ENCODE results near the gene CD2BP2.

CD2BP2 gene

DNA sequence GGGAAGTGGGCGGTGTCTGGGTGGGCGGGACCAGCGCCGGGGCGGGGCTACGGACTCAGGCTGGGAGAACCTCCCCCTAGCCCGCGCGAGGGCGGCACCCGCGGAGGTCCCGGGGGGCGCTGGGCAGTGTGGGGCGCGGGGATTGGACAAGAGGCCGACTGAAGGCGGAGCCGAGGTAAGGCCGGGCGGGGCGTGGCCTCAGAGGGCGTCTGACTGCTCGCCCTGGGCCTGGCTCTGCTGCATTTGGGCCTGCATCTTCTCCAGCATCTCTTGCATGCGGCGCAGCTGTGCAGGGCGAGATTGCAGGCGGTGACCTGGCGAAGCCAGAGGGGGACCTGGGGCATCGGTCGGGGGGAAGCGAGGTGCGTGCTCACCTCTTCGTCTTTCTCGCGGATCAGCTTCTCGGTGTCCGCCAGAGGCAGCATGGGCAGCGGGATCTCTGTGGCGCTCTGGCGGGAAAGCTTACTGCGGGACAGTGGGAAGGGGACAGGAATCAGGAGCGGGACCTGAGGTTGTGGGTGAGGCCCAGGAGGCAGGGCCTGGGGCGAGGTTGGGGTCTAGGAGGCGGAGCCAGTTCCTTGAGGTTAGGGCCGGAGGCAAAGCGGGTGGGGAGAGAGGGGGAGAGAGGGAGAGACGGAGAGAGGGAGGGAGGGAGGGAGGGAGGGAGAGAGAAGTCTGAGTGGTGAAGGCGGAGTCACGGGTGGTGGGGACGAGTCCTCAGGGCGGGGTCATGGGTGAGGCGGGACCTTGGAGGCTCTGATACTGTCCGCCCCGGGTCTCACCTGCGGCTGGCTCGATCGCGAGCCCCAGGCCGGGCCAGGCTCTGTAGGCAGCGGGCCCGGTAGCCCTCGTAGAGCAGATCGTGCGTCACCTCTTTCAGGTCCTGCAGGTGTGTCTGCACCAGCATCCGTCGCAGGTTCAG lies 23.4 kb upstream of the CD2BP2 start:
- DNase-seq (ENCODE audit: low spot score): peak; percentile 92

DNA sequence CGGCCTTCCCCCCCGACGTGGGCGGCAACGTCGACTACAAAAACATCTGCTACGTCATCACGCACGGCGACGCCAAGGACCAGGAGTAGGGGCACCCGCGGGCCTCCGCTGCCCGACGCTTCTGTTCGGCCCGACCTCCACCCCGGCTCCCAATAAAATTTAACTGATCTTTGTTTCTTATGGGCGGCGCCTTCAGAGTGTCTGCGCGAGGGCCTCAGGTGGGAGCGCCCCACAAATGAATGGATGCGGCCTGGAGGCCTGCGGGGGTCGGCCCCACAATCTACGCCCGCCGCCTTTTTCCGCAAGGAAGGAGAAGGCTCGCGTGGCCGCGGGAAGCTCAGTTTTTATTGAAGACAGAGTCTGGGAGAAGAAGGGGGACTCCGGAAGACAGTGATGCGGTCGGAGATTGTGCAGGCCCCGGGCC lies 22.7 kb upstream of the CD2BP2 start:
- DNase-seq (ENCODE audit: low spot score): no peak

- DNase-seq (ENCODE audit: low spot score): no peak
Observed at GRCh38 chr16:30377050-30377811, 22.1 kb upstream of the CD2BP2 start.

GRCh38 chr16:30376461-30376902 lies 21.4 kb upstream of the CD2BP2 start:
- DNase-seq (ENCODE audit: low spot score): no peak

- DNase-seq (ENCODE audit: low spot score): no peak
Observed at GRCh38 chr16:30375864-30376263, 20.8 kb upstream of the CD2BP2 start.

GRCh38 chr16:30374538-30374937 lies 19.4 kb upstream of the CD2BP2 start, which contains the start of gene MYL11:
Gene MYL11, plus strand, starts transcription at chr16:30374802. Its CDS starts 56 bp downstream, at chr16:30374858.
- no peak for DNase-seq (ENCODE audit: low spot score)

GRCh38 chr16:30372725-30373124 lies 17.6 kb upstream of the CD2BP2 start:
- no peak for DNase-seq (ENCODE audit: low spot score)

- no peak for DNase-seq (ENCODE audit: low spot score)
Observed at GRCh38 chr16:30372038-30372712, 17.1 kb upstream of the CD2BP2 start.

DNA sequence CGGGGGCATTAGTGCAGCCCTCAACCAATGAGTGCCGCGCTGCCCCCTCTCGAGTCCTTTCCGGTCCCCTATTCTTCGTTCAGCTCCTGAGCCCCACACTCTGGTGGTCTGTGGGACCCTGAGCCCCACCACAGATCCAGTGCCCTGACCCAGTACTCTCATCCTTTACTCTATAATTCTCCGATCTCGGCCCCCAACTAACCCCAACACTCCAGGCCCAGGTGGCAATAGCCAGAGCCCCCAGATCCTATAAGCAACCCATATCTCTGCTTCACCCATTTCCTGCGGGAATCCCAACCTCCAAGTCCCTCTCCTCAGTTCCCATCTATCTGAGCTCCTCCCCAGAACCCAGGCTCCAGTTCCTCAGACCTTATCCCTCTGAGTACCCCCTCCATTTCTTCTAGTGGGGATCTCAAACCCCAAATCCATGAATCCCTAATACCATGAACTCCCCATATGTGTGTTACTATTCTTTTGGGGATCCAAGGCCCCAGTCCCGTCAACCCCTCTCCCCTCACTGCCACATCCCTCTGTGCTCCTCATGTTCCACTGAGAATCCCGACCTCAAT lies 16.2 kb upstream of the CD2BP2 start:
- DNase-seq (ENCODE audit: low spot score): no peak

- peak; percentile 99 for DNase-seq (ENCODE audit: low spot score)
Observed at GRCh38 chr16:30370456-30371247, 15.5 kb upstream of the CD2BP2 start, which contains the start of gene TBC1D10B. Gene TBC1D10B, minus strand, starts transcription at chr16:30370494. Its CDS starts 311 bp downstream, at chr16:30370183.

- DNase-seq (ENCODE audit: low spot score): no peak
Observed at GRCh38 chr16:30369938-30370455, 14.9 kb upstream of the CD2BP2 start.

GRCh38 chr16:30369091-30369937 lies 14.2 kb upstream of the CD2BP2 start:
- DNase-seq (ENCODE audit: low spot score): no peak

DNA sequence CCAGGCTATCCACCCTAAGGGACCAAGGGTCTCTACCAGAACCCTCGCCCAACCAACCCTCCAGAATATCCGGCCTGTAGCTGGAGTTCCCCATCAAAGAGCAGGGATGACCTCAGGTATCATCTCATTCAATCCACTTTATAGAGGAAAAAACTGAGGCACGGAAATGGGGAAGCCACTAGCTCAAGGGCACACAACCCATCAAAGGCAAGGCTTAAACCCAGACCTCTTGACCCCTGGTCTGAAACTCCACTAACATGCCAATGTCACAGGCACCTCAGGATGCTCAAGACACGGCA lies 13.6 kb upstream of the CD2BP2 start:
- no peak for DNase-seq (ENCODE audit: low spot score)

GRCh38 chr16:30368122-30368791 lies 13.1 kb upstream of the CD2BP2 start:
- no peak for DNase-seq (ENCODE audit: low spot score)

DNA sequence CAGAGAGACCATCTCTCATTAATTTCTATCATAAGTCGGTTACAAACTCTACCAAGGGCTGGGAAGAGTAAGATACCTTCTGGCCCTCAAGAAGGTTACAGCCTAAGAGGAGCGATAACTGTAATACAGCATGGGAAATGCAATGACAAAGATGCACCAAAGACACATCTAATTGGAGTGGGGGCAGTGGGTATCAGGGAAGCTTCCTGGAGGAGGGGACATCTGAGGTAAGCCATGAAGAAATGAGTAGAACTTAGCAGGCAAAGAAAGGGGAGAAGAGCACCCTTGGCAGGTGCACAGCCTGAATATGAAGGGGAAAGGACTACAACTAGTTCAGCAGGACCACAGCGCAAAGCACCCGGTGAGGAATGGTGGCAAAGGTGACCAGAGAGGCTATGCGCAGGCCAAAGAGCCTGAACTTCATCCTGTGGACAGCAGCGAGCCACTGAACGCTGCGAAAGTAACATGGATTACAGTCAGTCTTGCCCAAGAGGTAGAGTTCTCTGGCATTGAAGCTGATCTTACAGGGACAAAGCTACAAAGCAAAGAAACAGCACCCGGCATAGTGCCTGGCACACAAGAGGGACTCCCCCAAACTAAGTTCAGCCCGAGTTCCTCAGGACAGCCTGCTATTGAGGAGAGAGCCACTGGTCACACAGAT lies 12.4 kb upstream of the CD2BP2 start:
- DNase-seq (ENCODE audit: low spot score): no peak

GRCh38 chr16:30366511-30366910 lies 11.4 kb upstream of the CD2BP2 start:
- no peak for DNase-seq (ENCODE audit: low spot score)

DNA sequence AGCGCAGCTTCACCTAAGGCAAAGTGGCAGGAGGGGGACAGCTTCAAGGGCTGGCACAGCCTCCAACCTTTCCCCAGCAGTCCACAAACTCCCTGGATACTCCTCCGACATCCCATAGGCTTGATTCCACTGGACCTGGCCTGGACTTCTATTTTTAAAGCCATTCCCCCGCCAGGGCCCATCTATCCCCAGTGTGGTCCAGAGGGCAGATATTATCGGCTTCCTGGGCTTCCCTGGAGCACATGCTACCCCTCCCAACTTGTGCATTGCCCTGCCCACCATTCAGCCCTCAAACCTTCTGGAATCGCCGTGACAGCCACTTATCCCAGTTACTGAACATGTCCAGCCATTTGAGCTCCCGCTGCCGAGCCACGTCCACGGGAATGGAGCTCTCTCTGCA lies 10.1 kb upstream of the CD2BP2 start:
- no peak for DNase-seq (ENCODE audit: low spot score)

- no peak for DNase-seq (ENCODE audit: low spot score)
Observed at GRCh38 chr16:30361180-30361579, 6.1 kb upstream of the CD2BP2 start.

GRCh38 chr16:30359871-30360170 lies 4.7 kb upstream of the CD2BP2 start:
- DNase-seq (ENCODE audit: low spot score): no peak

All from HuH-7.5 (cell line).